MM.1S (cell line): ENCODE measurements around the gene MUC5B.

ENCODE experiments used
- EZH2 ChIP-seq: fragments of 300-600 bp; sonication (generic); optimal IDR thresholded peaks from 2 replicates; pipeline ENCODE3; 2017; ENCODE audit warnings: low read depth, mild to moderate bottlenecking, antibody characterized with exemption, low read length, mixed read lengths
- TF ChIP-seq, protein P1 (sequence below): fragments of 300-600 bp; sonication (generic); IDR thresholded peaks from 2 replicates; pipeline ENCODE4 v1.5.1; 2016; ENCODE audit warnings: antibody characterized with exemption, low read length, mixed read lengths

DNA sequence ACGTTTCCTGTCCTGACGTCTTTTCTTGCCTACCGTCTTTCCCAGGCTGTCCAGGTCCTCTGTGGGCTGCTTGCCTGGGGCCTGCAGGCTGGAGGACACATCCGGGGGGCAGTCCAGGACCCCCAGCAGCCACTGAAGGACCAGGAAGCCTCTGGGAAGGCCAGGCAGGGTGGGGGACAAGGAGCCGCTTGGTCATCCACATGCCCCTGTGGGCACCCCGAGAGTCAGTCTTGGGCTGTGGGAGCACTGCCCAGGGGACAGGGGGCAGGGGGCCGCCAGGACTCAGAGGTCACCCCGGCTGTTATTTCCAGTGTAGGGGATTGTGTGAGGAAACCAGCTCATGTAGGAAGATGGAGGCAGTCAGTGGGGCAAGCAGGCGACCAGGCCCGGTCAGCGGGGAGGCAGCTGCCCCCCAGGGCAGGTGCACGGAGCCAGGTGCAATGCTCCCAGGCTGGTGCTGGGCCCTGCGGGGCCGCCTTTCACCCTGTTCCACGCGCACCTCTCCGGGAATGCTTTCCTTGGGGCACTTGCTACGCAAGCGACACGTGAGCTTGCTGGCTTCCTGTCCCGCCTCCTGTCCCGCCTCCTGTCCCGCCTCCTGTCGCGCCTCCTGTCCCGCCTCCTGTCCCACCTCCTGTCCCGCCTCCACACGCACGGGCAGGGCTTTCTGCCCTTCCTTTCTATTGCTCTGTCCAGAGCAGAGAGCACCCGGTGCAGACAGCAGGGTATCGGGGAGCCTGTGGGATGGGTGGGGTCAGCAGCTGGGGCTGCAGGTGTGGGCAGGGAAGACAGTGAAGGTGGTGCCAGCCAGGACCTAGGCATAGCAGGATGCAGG, 39.5 kb downstream of the MUC5B start:
- TF ChIP-seq, protein P1, sequence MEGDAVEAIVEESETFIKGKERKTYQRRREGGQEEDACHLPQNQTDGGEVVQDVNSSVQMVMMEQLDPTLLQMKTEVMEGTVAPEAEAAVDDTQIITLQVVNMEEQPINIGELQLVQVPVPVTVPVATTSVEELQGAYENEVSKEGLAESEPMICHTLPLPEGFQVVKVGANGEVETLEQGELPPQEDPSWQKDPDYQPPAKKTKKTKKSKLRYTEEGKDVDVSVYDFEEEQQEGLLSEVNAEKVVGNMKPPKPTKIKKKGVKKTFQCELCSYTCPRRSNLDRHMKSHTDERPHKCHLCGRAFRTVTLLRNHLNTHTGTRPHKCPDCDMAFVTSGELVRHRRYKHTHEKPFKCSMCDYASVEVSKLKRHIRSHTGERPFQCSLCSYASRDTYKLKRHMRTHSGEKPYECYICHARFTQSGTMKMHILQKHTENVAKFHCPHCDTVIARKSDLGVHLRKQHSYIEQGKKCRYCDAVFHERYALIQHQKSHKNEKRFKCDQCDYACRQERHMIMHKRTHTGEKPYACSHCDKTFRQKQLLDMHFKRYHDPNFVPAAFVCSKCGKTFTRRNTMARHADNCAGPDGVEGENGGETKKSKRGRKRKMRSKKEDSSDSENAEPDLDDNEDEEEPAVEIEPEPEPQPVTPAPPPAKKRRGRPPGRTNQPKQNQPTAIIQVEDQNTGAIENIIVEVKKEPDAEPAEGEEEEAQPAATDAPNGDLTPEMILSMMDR, result no peak
- no peak for TF ChIP-seq EZH2
